Measurements from ENCODE around the gene CHKA. TPM values are rescaled to one million over a fixed set of nuclear protein-coding genes. Genes with fewer than 3 reads are reported as not detected.

The CHKA gene
- polyA plus RNA-seq, 1 of the 3 experiments (the other 2 are of a cell fraction), result 12.3 TPM

DNA sequence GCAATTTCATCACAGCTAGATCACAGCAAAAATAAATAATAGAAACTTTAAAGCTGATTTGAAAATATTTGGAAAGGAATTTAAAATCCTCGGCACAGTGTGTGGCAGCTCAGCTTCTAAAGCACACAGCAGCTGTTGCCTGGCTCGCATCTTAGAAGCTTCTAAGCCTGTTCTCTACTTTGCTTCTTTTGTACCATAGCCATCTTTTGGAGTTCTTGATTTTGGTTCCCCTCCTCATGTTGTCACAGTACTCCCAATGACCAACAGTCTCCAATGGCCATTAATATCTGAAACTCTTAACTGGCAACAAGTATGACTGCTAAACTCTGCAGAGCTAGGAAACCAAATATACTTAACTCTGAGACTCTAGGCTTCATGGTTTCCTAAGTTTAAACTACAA lies 28.8 kb downstream of the CHKA start:
- Histone ChIP-seq H3K79me2 (ENCODE audit: insufficient read depth) (no peaks in the 10 kb centered on the region), H3K36me3 (replicated peaks in 1 of 2; ENCODE audit: control insufficient read depth in 1 of 2, insufficient read depth in 2 of 2, low read length in 1 of 2) (peaks cover 0 to 20% of the 10 kb centered on the region in 2 experiments), H3K27me3 (ENCODE audit: insufficient read depth) (no peaks in the 10 kb centered on the region), H3K27ac (ENCODE audit: low read depth in 2 of 2, low read length in 1 of 2) (no peak overlapping the region), H3K4me1 (ENCODE audit: control insufficient read depth in 1 of 2, insufficient read depth in 2 of 2, low read depth in 1 of 2, low read length in 1 of 2) (no peaks in the 10 kb centered on the region), H3K9me3 (no peaks in the 10 kb centered on the region), H3K4me3 (ENCODE audit: low read depth in 2 of 2, low read length in 1 of 2) (no peak overlapping the region), H3K9me2 (no peaks in the 10 kb centered on the region), H3K4me2 (no peak overlapping the region), H3K9ac (no peak overlapping the region), H4K20me1 (ENCODE audit: insufficient read depth) (0 out of 2 replicates have a peak, but pooled peaks cover 6% of the 10 kb centered on the region), H3F3A (replicated peaks; ENCODE audit: insufficient read depth) (peaks cover 5% of the 10 kb centered on the region), H2AFZ (ENCODE audit: low read depth) (no peak overlapping the region)
- WGBS (ENCODE audit: low lambda C conversion rate), result 93% methylated on average over 2 of the region's 2 CpGs
- DNase-seq, result no peak
- POLR2A ChIA-PET, result no interaction called here
- CTCF ChIA-PET, result interaction anchor here (1.0 to 1.5 kb wide), 2 partner anchors 64 to 117 kb away, joined by 3 to 6 read pairs; no protein-coding TSS in a partner anchor
- TF ChIP-seq RCOR1 (IDR thresholded peaks at IDR 0.05; ENCODE audit: low read length), result no peak

DNA sequence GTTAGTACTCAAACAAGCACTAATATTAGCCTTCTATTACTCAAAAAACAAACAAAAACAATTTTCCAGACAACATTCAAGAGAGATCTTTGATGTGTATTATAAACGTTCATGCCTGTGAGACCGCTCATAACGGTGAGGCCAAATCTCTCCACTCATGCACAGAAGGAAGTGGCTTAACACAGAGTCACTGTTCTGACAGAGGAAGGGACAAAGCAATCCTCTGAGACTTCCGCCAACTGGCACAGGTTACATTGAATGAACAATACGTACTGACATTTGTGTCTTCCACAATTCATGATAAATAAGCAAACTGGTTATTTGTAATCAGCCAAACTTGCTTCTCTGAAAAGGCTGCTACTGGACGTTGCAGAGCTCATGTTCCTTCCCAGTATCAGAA lies 30.5 kb downstream of the CHKA start:
- Histone ChIP-seq H3K9me3 (no peaks in the 10 kb centered on the region), H3K27ac (ENCODE audit: low read depth in 2 of 2, low read length in 1 of 2) (no peak overlapping the region), H3K27me3 (ENCODE audit: insufficient read depth) (no peaks in the 10 kb centered on the region), H3K4me1 (ENCODE audit: control insufficient read depth in 1 of 2, insufficient read depth in 2 of 2, low read depth in 1 of 2, low read length in 1 of 2) (no peaks in the 10 kb centered on the region), H3K36me3 (replicated peaks in 1 of 2; ENCODE audit: control insufficient read depth in 1 of 2, insufficient read depth in 2 of 2, low read length in 1 of 2) (peaks cover 0 to 13% of the 10 kb centered on the region in 2 experiments), H3F3A (replicated peaks; ENCODE audit: insufficient read depth) (peaks cover 5% of the 10 kb centered on the region), H3K9ac (no peak overlapping the region), H3K4me3 (ENCODE audit: low read depth in 2 of 2, low read length in 1 of 2) (no peak overlapping the region), H3K9me2 (no peaks in the 10 kb centered on the region), H3K79me2 (ENCODE audit: insufficient read depth) (no peaks in the 10 kb centered on the region; the same call in 1 of the 2 replicates), H4K20me1 (ENCODE audit: insufficient read depth) (0 out of 2 replicates have a peak, but pooled peaks cover 6% of the 10 kb centered on the region), H2AFZ (ENCODE audit: low read depth) (no peak overlapping the region), H3K4me2 (no peak overlapping the region)
- TF ChIP-seq NRF1 (IDR thresholded peaks at IDR 0.05; ENCODE audit: low read depth, low read length), result no peak
- no peak for DNase-seq
- POLR2A ChIA-PET, result no interaction called here
- 82% methylated on average over 6 of the region's 6 CpGs for WGBS (ENCODE audit: low lambda C conversion rate)
- CTCF ChIA-PET, result no interaction called here

DNA sequence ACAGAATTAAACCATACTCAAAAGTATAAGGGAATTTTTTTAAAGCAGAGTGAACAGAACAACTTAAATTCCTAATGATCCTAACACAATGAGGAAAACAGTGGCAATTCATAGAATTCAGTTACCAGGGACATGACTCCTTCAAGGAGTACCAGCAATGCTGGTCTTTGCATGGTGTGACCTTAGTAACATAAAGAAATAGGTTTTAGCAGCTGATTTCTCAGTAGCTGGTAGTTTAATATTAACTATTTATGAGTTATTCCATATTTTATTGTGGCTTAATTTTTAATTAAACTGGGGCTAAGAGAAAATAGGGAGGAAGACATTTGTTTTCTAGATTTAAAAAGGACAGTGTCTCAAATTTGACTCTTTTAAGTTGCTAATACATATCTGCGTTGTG lies 30.9 kb downstream of the CHKA start:
- no peak overlapping the region for H2AFZ ChIP-seq (ENCODE audit: low read depth)
- H3K36me3 ChIP-seq (replicated peaks in 1 of 2; ENCODE audit: control insufficient read depth in 1 of 2, insufficient read depth in 2 of 2, low read length in 1 of 2), result peaks cover 0 to 13% of the 10 kb centered on the region in 2 experiments
- no peaks in the 10 kb centered on the region for H3K9me3 ChIP-seq
- no peaks in the 10 kb centered on the region; the same call in 1 of the 2 replicates for H3K79me2 ChIP-seq (ENCODE audit: insufficient read depth)
- POLR2A ChIA-PET, result no interaction called here
- no peak for DNase-seq
- H3K9ac ChIP-seq, result no peak overlapping the region
- no peak overlapping the region for H3K4me2 ChIP-seq
- TF ChIP-seq JUND (IDR thresholded peaks at IDR 0.05) (no peak), GATA2 (CRISPR knock-in tag; IDR thresholded peaks at IDR 0.05) (no peak), SMC3 (IDR thresholded peaks at IDR 0.05; ENCODE audit: low read depth, low read length) (no peak), NRF1 (IDR thresholded peaks at IDR 0.05; ENCODE audit: low read depth, low read length) (no peak)
- TF ChIP-seq, protein P1, sequence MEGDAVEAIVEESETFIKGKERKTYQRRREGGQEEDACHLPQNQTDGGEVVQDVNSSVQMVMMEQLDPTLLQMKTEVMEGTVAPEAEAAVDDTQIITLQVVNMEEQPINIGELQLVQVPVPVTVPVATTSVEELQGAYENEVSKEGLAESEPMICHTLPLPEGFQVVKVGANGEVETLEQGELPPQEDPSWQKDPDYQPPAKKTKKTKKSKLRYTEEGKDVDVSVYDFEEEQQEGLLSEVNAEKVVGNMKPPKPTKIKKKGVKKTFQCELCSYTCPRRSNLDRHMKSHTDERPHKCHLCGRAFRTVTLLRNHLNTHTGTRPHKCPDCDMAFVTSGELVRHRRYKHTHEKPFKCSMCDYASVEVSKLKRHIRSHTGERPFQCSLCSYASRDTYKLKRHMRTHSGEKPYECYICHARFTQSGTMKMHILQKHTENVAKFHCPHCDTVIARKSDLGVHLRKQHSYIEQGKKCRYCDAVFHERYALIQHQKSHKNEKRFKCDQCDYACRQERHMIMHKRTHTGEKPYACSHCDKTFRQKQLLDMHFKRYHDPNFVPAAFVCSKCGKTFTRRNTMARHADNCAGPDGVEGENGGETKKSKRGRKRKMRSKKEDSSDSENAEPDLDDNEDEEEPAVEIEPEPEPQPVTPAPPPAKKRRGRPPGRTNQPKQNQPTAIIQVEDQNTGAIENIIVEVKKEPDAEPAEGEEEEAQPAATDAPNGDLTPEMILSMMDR (IDR thresholded peaks at IDR 0.05), result no peak
- H3K4me3 ChIP-seq (ENCODE audit: low read depth in 2 of 2, low read length in 1 of 2), result no peak overlapping the region
- no peak overlapping the region for H3K27ac ChIP-seq (ENCODE audit: low read depth in 2 of 2, low read length in 1 of 2)
- CTCF ChIA-PET, result no interaction called here
- H3K9me2 ChIP-seq, result no peaks in the 10 kb centered on the region
- no peaks in the 10 kb centered on the region for H3K4me1 ChIP-seq (ENCODE audit: control insufficient read depth in 1 of 2, insufficient read depth in 2 of 2, low read depth in 1 of 2, low read length in 1 of 2)
- H3K27me3 ChIP-seq (ENCODE audit: insufficient read depth), result no peaks in the 10 kb centered on the region
- peaks cover 5% of the 10 kb centered on the region for H3F3A ChIP-seq (replicated peaks; ENCODE audit: insufficient read depth)
- WGBS (ENCODE audit: low lambda C conversion rate), result 85% methylated on average over 1 of the region's 1 CpG
- 0 out of 2 replicates have a peak, but pooled peaks cover 6% of the 10 kb centered on the region for H4K20me1 ChIP-seq (ENCODE audit: insufficient read depth)

All from SK-N-SH (cell line).